Ishikawa (cell line): ENCODE results near the gene IL36B.

Experiments used
- MAX ChIP-seq: IDR thresholded peaks from 2 replicates; pipeline ENCODE4 v1.6.1; 2012
- REST ChIP-seq: IDR thresholded peaks from 2 replicates; pipeline ENCODE4 v1.6.1; 2012; ENCODE audit warnings: low read depth, mild to moderate bottlenecking
- TCF12 ChIP-seq: IDR thresholded peaks from 2 replicates; pipeline ENCODE4 v1.6.1; 2012; ENCODE audit warnings: low read depth
- YY1 ChIP-seq: IDR thresholded peaks from 2 replicates; pipeline ENCODE4 v1.6.1; 2012; ENCODE audit warnings: low read depth

DNA sequence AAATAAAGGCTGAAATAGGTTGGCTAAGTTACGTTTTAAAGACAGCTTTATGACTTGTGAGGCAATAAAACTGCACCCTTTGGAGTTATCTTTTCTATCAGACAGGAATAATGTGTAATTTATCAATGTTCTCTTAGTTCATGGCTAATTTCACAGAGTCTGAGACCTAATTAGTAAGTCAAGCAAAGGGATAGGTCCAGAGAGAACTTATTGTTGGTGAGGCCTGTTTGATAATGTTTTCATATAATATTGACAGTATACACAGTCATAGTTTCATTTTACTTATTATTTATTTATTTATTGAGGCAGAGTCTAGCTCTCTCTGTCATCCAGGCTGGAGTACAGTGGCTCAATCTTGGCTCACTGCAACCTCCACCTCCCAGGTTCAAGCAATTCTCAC lies 4.5 kb upstream of the IL36B start:
- no peak for TF ChIP-seq TCF12
- TF ChIP-seq MAX, result no peak
- no peak for TF ChIP-seq YY1
- TF ChIP-seq REST, result no peak
